Omental fat pad (tissue), 4 donors: Measurements from ENCODE around the gene STOML1. TPM values are rescaled to one million over a fixed set of nuclear protein-coding genes. Genes with fewer than 3 reads are reported as not detected.
"Not testable (repeated sequence)": the region's sequence is repeated elsewhere in the genome, so short reads cannot be mapped to it uniquely, and the experiment has no call there.

Source experiments
- ATAC-seq: fragments of 150-250 bp; one replicate; pipeline ENCODE4 v1.9.1; 2016; ENCODE audit warnings: mild to moderate bottlenecking, moderate library complexity; ENCODE audit not compliant: low FRiP score
- DNase-seq: peaks from one replicate; pipeline ENCODE4 v3.0.0-alpha.2; 2019; ENCODE audit warnings: low spot score
- CTCF ChIP-seq, 3 donors: fragments of 450-650 bp; IDR thresholded peaks; one replicate each; pipeline ENCODE4 v1.5.1; 2016 to 2017; ENCODE audit warnings: antibody characterized with exemption in 3 of 3, mild to moderate bottlenecking in 3 of 3, moderate library complexity in 2 of 3
- total RNA-seq, 4 donors: library from RNA; depleted of rRNA; stranded (reverse); fragments of >200 nt; gene quantifications; one replicate each; pipeline ENCODE4 v1.1.0, GENCODE V29; 2016

The STOML1 gene
- total RNA-seq, 4 donors from 2014 or later, result 9.8 to 24.0 (median 15.9) TPM

GRCh38 chr15:73983211-73983727 lies 8.8 kb downstream of the STOML1 start:
- ATAC-seq, result peak; percentile 74
- no peak for DNase-seq
- no peak for TF ChIP-seq CTCF (IDR thresholded peaks at IDR 0.05)

DNA sequence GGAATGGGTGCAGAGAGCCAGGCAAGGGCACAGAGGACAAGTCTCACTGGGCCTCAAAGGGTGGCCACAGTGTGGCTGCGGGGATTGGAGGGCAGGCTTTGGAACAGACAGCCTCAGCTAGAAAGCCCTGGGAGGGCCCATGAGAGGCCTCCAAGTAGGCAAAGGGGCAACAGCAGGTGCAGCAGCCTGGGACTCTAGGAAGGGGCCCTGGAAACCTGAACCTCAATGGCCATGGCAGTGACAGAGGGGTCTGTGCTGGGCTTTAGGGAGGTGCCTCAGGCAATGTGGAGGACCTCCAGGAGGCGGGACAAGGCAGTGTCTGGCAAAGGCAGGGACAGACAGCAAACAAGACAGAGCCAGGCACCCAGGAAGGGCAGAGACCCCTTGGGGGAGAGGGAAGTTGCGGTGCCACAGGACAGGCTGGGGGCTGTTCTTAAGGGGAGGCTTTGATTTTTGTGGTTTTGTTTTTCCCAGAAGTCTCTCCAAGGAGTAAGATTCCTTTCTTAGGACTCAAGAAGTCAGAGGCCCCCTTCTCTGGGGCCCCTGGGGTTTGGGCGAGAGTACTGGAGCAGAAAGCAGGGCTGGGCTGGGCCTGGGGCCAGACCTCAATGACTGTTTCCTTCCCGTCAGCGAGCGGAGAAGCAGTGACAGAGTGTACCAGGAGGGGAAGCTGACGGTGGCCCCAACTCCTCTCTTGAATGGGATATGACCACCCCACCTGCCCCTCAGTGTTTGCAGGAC lies 9.7 kb downstream of the STOML1 start:
- peak; percentile 84 for ATAC-seq

GRCh38 chr15:73981761-73982221 lies 10.3 kb downstream of the STOML1 start:
- TF ChIP-seq CTCF (IDR thresholded peaks at IDR 0.05), result no peak
- ATAC-seq, result peak; percentile 52
- DNase-seq, result no peak

More for the DNA sequence above, 9.7 kb downstream of the STOML1 start:
- no peak for DNase-seq
- no peak for TF ChIP-seq CTCF (IDR thresholded peaks at IDR 0.05)

DNA sequence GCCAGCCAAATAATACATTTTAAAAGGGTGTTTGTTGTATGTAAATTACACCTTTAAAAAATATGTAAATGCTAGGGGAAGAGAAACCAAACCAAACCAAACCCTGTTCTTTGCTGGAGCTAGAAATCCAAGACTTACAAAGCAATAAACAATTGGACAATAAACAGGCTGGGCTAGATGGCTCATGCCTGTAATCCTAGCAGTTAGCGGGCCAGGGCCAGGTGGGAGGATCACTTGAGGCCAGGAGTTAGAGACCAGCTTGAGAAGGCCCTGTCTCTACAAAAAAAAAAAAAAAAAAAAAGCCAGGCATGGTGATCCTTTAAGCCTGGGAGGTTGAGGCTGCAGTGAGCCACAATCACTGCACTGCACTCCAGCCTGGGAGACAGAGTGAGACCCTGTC lies 12.5 kb downstream of the STOML1 start:
- no peak for ATAC-seq

DNA sequence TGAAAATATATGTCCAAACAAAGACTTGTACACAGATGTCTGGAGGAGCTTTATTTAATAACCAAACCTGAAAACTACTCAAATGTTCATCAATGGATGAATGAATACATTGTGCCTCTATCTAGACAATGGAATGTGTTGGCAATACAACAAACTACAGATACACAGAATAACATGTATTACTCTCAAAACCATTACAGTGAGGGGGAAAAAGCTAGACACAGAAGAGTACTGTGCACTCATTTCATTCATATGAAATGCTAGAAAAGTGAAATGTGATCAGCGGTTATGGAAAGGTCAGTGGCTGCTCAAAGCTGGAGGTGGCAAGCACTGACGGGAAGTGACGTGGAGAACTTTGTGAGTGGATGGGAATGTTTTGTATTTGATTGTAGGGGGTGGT lies 13.2 kb downstream of the STOML1 start:
- DNase-seq (no peak), ATAC-seq (no peak)
- no peak for TF ChIP-seq CTCF (IDR thresholded peaks at IDR 0.05)

More for the DNA sequence above, 12.5 kb downstream of the STOML1 start:
- TF ChIP-seq CTCF (IDR thresholded peaks at IDR 0.05), result no peak
- no peak for DNase-seq

GRCh38 chr15:73975440-73976125 lies 16.5 kb downstream of the STOML1 start:
- ATAC-seq, DNase-seq: not testable (repeated sequence)

DNA sequence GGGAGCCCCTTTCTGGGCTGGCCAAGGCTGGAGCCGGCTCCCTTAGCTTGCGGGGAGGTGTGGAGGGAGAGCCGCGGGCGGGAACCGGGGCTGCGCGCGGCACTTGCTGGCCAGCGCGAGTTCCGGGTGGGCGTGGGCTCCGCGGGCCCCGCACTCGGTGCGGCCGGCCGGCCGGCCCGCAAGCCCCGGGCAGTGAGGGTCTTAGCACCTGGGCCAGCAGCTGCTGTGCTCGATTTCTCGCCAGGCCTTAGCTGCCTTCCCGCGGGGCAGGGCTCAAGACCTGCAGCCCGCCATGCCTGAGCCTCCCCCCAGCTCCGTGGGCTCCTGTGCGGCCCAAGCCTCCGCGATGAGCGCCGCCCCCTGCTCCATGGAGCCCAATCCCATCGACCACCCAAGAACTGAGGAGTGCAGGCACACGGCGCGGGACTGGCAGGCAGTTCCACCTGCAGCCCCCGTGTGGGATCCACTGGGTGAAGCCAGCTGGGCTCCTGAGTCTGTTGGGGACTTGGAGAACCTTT lies 18.4 kb downstream of the STOML1 start:
- not testable (repeated sequence) for DNase-seq, ATAC-seq
